H1 (cell line): ENCODE results near the gene NPR2. TPM values are rescaled to one million over a fixed set of nuclear protein-coding genes. Genes with fewer than 3 reads are reported as not detected.

Experiments used
- CTCF ChIA-PET: fragments of 300-600 bp; sonication (Branson Sonifier 250); formaldehyde crosslinking; loops from one replicate; lab custom pipeline; 2021; ENCODE audit not compliant: partially characterized antibody; lab: Charles Lee
- POLR2A ChIA-PET: fragments of 300-600 bp; sonication (Branson Sonifier 250); formaldehyde crosslinking; loops from one replicate; lab custom pipeline; 2021; ENCODE audit warnings: inconsistent platforms; ENCODE audit not compliant: partially characterized antibody; lab: Charles Lee
- DNase-seq, 2 experiments: peaks; one replicate each; pipeline versions ENCODE4 v3.0.0 to v3.0.0-alpha.2; 2010 to 2022; ENCODE audit warnings: low spot score in 2 of 2, low read depth in 1 of 2, mixed read lengths in 1 of 2
- FAIRE-seq: peaks from 2 replicates; lab custom pipeline; 2011; peaks lifted over from hg19 to GRCh38; lab: Jason Lieb, UNC
- H2AFZ ChIP-seq: 2 replicates; pipeline ENCODE4 v1.8.1; 2012; ENCODE audit warnings: low read length, inconsistent platforms
- H2AK5ac ChIP-seq: 2 replicates; pipeline ENCODE4 v1.6.1; 2013; ENCODE audit warnings: low read depth, low read length
- H2BK120ac ChIP-seq: replicated peaks from 2 replicates; pipeline ENCODE3; 2013; ENCODE audit warnings: low read depth, low read length, inconsistent platforms
- H2BK12ac ChIP-seq: 2 replicates; pipeline ENCODE4 v1.6.1; 2013; ENCODE audit warnings: low read depth, low read length
- H2BK15ac ChIP-seq: 2 replicates; pipeline ENCODE4 v1.6.1; 2013; ENCODE audit warnings: low read length
- H2BK20ac ChIP-seq: 2 replicates; pipeline ENCODE4 v1.6.1; 2013; ENCODE audit warnings: low read length
- H2BK5ac ChIP-seq: 2 replicates; pipeline ENCODE4 v1.6.1; 2013; ENCODE audit warnings: low read depth, low read length
- H3K14ac ChIP-seq: 2 replicates; pipeline ENCODE4 v1.6.1; 2013; ENCODE audit warnings: inconsistent platforms; ENCODE audit not compliant: insufficient read length
- H3K18ac ChIP-seq: 2 replicates; pipeline ENCODE4 v1.6.1; 2013; ENCODE audit warnings: low read length; ENCODE audit errors: extremely low read depth
- H3K23ac ChIP-seq: 2 replicates; pipeline ENCODE4 v1.6.1; 2013; ENCODE audit warnings: inconsistent platforms; ENCODE audit not compliant: insufficient read length
- H3K23me2 ChIP-seq: 2 replicates; pipeline ENCODE4 v1.6.1; 2013; ENCODE audit warnings: low read depth, low read length
- H3K27ac ChIP-seq: 2 replicates; pipeline ENCODE4 v1.6.1; 2011; ENCODE audit warnings: low read depth, low read length, inconsistent platforms
- H3K27me3 ChIP-seq, 4 experiments: replicated peaks in 1 of 4; 1 replicate in 1 of 4; 2 replicates in 3 of 4; pipeline versions ENCODE4 v1.6.1 to v1.8.1; 2011 to 2013; ENCODE audit warnings: low read length in 3 of 4, mild to moderate bottlenecking in 3 of 4, inconsistent platforms in 2 of 4, mixed read lengths in 2 of 4, moderate library complexity in 1 of 4; ENCODE audit not compliant: control insufficient read depth in 3 of 4, insufficient read depth in 3 of 4; ENCODE audit errors: extremely low read depth in 1 of 4
- H3K36me3 ChIP-seq, 4 experiments: 2 replicates each; pipeline versions ENCODE4 v1.6.1 to v1.8.1; 2011 to 2013; ENCODE audit warnings: mild to moderate bottlenecking in 4 of 4, low read length in 3 of 4, moderate library complexity in 2 of 4, control low read depth in 1 of 4, inconsistent platforms in 1 of 4; ENCODE audit not compliant: insufficient read depth in 4 of 4, control insufficient read depth in 2 of 4
- H3K4ac ChIP-seq: replicated peaks from 2 replicates; pipeline ENCODE3; 2013; ENCODE audit warnings: low read length, low read depth, mixed read lengths, inconsistent platforms; ENCODE audit not compliant: insufficient read length
- H3K4me1 ChIP-seq, 4 experiments: replicated peaks in 1 of 4; 1 replicate in 1 of 4; 2 replicates in 3 of 4; pipeline versions ENCODE4 v1.6.1 to v1.8.1; 2011 to 2013; ENCODE audit warnings: low read length in 3 of 4, inconsistent platforms in 2 of 4, mixed read lengths in 1 of 4; ENCODE audit not compliant: insufficient read depth in 4 of 4, control insufficient read depth in 3 of 4
- H3K4me2 ChIP-seq, 2 experiments: 2 replicates each; pipeline versions ENCODE4 v1.6.1 to v1.8.1; 2011 to 2013; ENCODE audit warnings: low read depth in 2 of 2, low read length in 2 of 2, control low read depth in 1 of 2, inconsistent platforms in 1 of 2, mild to moderate bottlenecking in 1 of 2; ENCODE audit not compliant: insufficient read depth in 1 of 2
- H3K4me3 ChIP-seq, 4 experiments: fragments of 200-600, 300-600 bp in 1 of 4; sonication (generic), shearing (Covaris generic), sonication (Bioruptor Twin) in 1 of 4; 2 replicates each; pipeline versions ENCODE4 v1.5.1 to v1.8.1; 2011 to 2016; ENCODE audit warnings: low read length in 4 of 4, low read depth in 3 of 4, control low read depth in 2 of 4, inconsistent platforms in 2 of 4, mild to moderate bottlenecking in 2 of 4, mixed read lengths in 1 of 4, moderate library complexity in 1 of 4; ENCODE audit not compliant: insufficient read depth in 2 of 4; ENCODE audit errors: extremely low read depth in 1 of 4
- H3K56ac ChIP-seq: replicated peaks from 2 replicates; pipeline ENCODE3; 2013; ENCODE audit warnings: low read depth, mild to moderate bottlenecking, mixed read lengths, low read length, inconsistent platforms; ENCODE audit not compliant: insufficient read length
- H3K79me1 ChIP-seq: 2 replicates; pipeline ENCODE4 v1.6.1; 2013; ENCODE audit warnings: low read depth, low read length, control low read depth
- H3K79me2 ChIP-seq, 2 experiments: 2 replicates each; pipeline versions ENCODE4 v1.6.1 to v1.8.1; 2012 to 2013; ENCODE audit warnings: low read length in 2 of 2, mild to moderate bottlenecking in 2 of 2, inconsistent platforms in 1 of 2; ENCODE audit not compliant: insufficient read depth in 2 of 2, control insufficient read depth in 1 of 2
- H3K9ac ChIP-seq, 4 experiments: replicated peaks in 1 of 4; 1 replicate in 1 of 4; 2 replicates in 3 of 4; pipeline versions ENCODE4 v1.6.1 to v1.8.1; 2011 to 2013; ENCODE audit warnings: low read depth in 3 of 4, low read length in 3 of 4, control low read depth in 2 of 4, mild to moderate bottlenecking in 2 of 4, moderate library complexity in 2 of 4, inconsistent platforms in 1 of 4; ENCODE audit errors: extremely low read depth in 1 of 4
- H3K9me3 ChIP-seq, 2 experiments: 2 replicates each; pipeline versions ENCODE4 v1.6.1 to v1.8.1; 2012 to 2013; ENCODE audit warnings: mild to moderate bottlenecking in 2 of 2, moderate library complexity in 2 of 2, control low read depth in 1 of 2, inconsistent platforms in 1 of 2, low read depth in 1 of 2, low read length in 1 of 2, mixed read lengths in 1 of 2; ENCODE audit not compliant: insufficient read depth in 2 of 2
- H4K20me1 ChIP-seq, 2 experiments: replicated peaks in 1 of 2; 2 replicates each; pipeline versions ENCODE3 to v1.8.1; 2011 to 2013; ENCODE audit warnings: inconsistent platforms in 2 of 2, low read length in 2 of 2, mild to moderate bottlenecking in 1 of 2; ENCODE audit not compliant: insufficient read depth in 2 of 2, control insufficient read depth in 1 of 2
- H4K5ac ChIP-seq: 2 replicates; pipeline ENCODE4 v1.6.1; 2013; ENCODE audit warnings: low read length, low read depth, mixed read lengths, inconsistent platforms; ENCODE audit not compliant: insufficient read length
- H4K8ac ChIP-seq: 2 replicates; pipeline ENCODE4 v1.8.0; 2013; ENCODE audit warnings: mild to moderate bottlenecking, moderate library complexity, low read length, inconsistent platforms; ENCODE audit not compliant: insufficient read depth; ENCODE audit errors: extremely low read depth
- H4K91ac ChIP-seq: replicated peaks from 2 replicates; pipeline ENCODE3; 2013; ENCODE audit warnings: low read length, mixed read lengths, inconsistent platforms; ENCODE audit not compliant: insufficient read length
- BCL11A ChIP-seq, 2 experiments: IDR thresholded peaks; one replicate each; pipeline ENCODE4 v1.6.1; 2011; ENCODE audit warnings: low read depth in 2 of 2, low read length in 2 of 2, mild to moderate bottlenecking in 2 of 2
- CBX5 ChIP-seq: fragments of 300-800, 300-1000 bp; sonication (generic); IDR thresholded peaks from 2 replicates; pipeline ENCODE4 v1.7.1; 2016; ENCODE audit warnings: antibody characterized with exemption, low read length, low read depth
- EZH2 ChIP-seq: fragments of 200-600 bp; sonication (generic); IDR thresholded peaks from 2 replicates; pipeline ENCODE4 v1.7.1; 2012; ENCODE audit warnings: low read depth, mild to moderate bottlenecking, moderate library complexity, low read length, inconsistent platforms; ENCODE audit not compliant: severe bottlenecking
- GTF2F1 ChIP-seq: IDR thresholded peaks from 2 replicates; pipeline ENCODE4 v1.6.1; 2012; ENCODE audit warnings: low read depth, low read length, improper control_type of control experiment, borderline replicate concordance
- HDAC2 ChIP-seq, 2 experiments: fragments of 300-600 bp in 1 of 2; sonication (generic) in 1 of 2; IDR thresholded peaks; 2 replicates each; pipeline ENCODE4 v1.6.1; 2011 to 2012; ENCODE audit warnings: low read depth in 2 of 2, low read length in 2 of 2, mild to moderate bottlenecking in 2 of 2, moderate library complexity in 2 of 2, borderline replicate concordance in 1 of 2, inconsistent platforms in 1 of 2
- KDM4A ChIP-seq: IDR thresholded peaks from one replicate; pipeline ENCODE4 v1.7.1; 2012; ENCODE audit warnings: low read depth, mild to moderate bottlenecking, moderate library complexity, low read length, inconsistent platforms; ENCODE audit not compliant: severe bottlenecking
- POLR2A ChIP-seq, 2 experiments: IDR thresholded peaks; 1 replicate in 1 of 2; 2 replicates in 1 of 2; pipeline ENCODE4 v1.6.1; 2011; ENCODE audit warnings: low read depth in 2 of 2, low read length in 2 of 2, mild to moderate bottlenecking in 2 of 2; ENCODE audit errors: control extremely low read depth in 1 of 2
- POU5F1 ChIP-seq: IDR thresholded peaks from 2 replicates; pipeline ENCODE4 v1.6.1; 2011; ENCODE audit warnings: low read depth, mild to moderate bottlenecking, low read length, moderate library complexity
- RAD21 ChIP-seq, 2 experiments: IDR thresholded peaks in 1 of 2; conservative IDR thresholded peaks in 1 of 2; 2 replicates each; pipeline ENCODE4 v1.6.1; 2011; ENCODE audit warnings: low read depth in 2 of 2, low read length in 2 of 2, improper control_type of control experiment in 1 of 2, inconsistent platforms in 1 of 2, mild to moderate bottlenecking in 1 of 2, moderate library complexity in 1 of 2
- SIRT6 ChIP-seq: IDR thresholded peaks from one replicate; pipeline ENCODE4 v1.7.1; 2012; ENCODE audit warnings: low read length, inconsistent platforms
- SP2 ChIP-seq: IDR thresholded peaks from 2 replicates; pipeline ENCODE4 v1.6.1; 2012; ENCODE audit warnings: mild to moderate bottlenecking, low read length, inconsistent platforms
- TAF7 ChIP-seq: optimal IDR thresholded peaks from 2 replicates; pipeline ENCODE3; 2011; ENCODE audit warnings: low read depth, mild to moderate bottlenecking, inconsistent platforms, low read length, moderate library complexity, borderline replicate concordance
- TEAD4 ChIP-seq: IDR thresholded peaks from 2 replicates; pipeline ENCODE4 v1.6.1; 2012; ENCODE audit warnings: low read depth, low read length, inconsistent platforms, mixed read lengths
- YY1 ChIP-seq: IDR thresholded peaks from 2 replicates; pipeline ENCODE4 v1.6.1; 2011; ENCODE audit warnings: low read depth, mild to moderate bottlenecking, low read length
- WGBS, 2 experiments: shearing (Covaris generic) in 1 of 2; methylation state at CpG; one replicate each; pipeline versions ENCODE4 v1.1.6 to v1.1.7; 2013 to 2015; ENCODE audit warnings: low lambda C conversion rate in 2 of 2, mixed read lengths in 2 of 2, inconsistent platforms in 1 of 2, low coverage in 1 of 2, missing lambda C conversion rate in 1 of 2; ENCODE audit not compliant: insufficient replicate concordance in 2 of 2, insufficient coverage in 1 of 2, insufficient read length in 1 of 2; ENCODE audit errors: extremely low coverage in 1 of 2, missing lambda C conversion rate in 1 of 2; 5-methylcytosine and 5-hydroxymethylcytosine counted together
- polyA plus RNA-seq, 7 experiments: library from polyadenylated mRNA; depleted of rRNA in 3 of 7; stranded (reverse) in 5 of 7; unstranded in 2 of 7; fragments of >200 nt in 5 of 7; fragments of 200-250 nt in 2 of 7; gene quantifications; 1 replicate in 5 of 7; 2 replicates in 1 of 7; 4 replicates in 1 of 7; pipeline versions ENCODE4 v1.2.1 to v1.2.3, GENCODE V29; 2011 to 2013; ENCODE audit warnings: missing spikeins in 2 of 7, mixed read lengths in 2 of 7
- total RNA-seq: library from RNA; stranded (reverse); fragmentation: NEBNext Ultra II Directional; extraction: Animal tissue kit (Norgen Biotek cat#: 25700); gene quantifications from 2 replicates; pipeline ENCODE4 v1.2.1, GENCODE V29; 2021

Gene NPR2
- total and polyA plus RNA-seq, 2 of the 8 experiments (the other 6 are each of a cell fraction or from before 2014, with no cell fraction given), result 11.0 to 17.0 TPM

- Histone ChIP-seq H2BK5ac (no peak overlapping the region), H3K18ac (no peak overlapping the region), H3K4me3 (no peak overlapping the region), H3K27ac (no peak overlapping the region), H2BK15ac (no peak overlapping the region), H4K8ac (no peak overlapping the region), H3K27me3 (no peaks in the 10 kb centered on the region; a peak in 1 of 7 replicates), H3K56ac (no peak overlapping the region), H3K9ac (no peak overlapping the region), H3K23me2 (no peaks in the 10 kb centered on the region; the same call in 1 of the 2 replicates), H2AFZ (no peak overlapping the region), H4K20me1 (peaks cover 0 to 2% of the 10 kb centered on the region in 2 experiments), H3K79me1 (no peaks in the 10 kb centered on the region), H3K23ac (no peak overlapping the region), H3K4me1 (no peaks in the 10 kb centered on the region), H3K36me3 (peaks cover 0 to 2% (median 0%) of the 10 kb centered on the region in 4 experiments; a peak in 1 of 8 replicates), H2BK120ac (no peak overlapping the region), H3K4ac (no peak overlapping the region), H4K91ac (no peak overlapping the region), H2AK5ac (no peak overlapping the region), H2BK12ac (no peak overlapping the region), H3K79me2 (no peaks in the 10 kb centered on the region), H4K5ac (no peak overlapping the region), H3K14ac (no peak overlapping the region), H3K9me3 (no peaks in the 10 kb centered on the region), H3K4me2 (no peak overlapping the region), H2BK20ac (no peak overlapping the region)
- WGBS, 2 experiments, result 91% methylated on average over 5 of the region's 5 CpGs; no CpG with 5 or more reads in 1 of the 2 experiments
- ChIA-PET CTCF (interaction anchor here (0.6 to 5.9 kb wide), 10 partner anchors 12 to 93 kb away, joined by 3 to 31 read pairs (median 5); no protein-coding TSS in a partner anchor), POLR2A (interaction anchor here (1.0 to 7.4 kb wide), 5 partner anchors 10 to 44 kb away, joined by 3 to 43 read pairs (median 3); partner anchors contain the start of genes HINT2 and TMEM8B)
- FAIRE-seq (no peak), DNase-seq (peak in 1 of 2 experiments; percentile 36)
- TF ChIP-seq TEAD4, result no peak
- TF ChIP-seq POLR2A (IDR thresholded peaks at IDR 0.05; ENCODE audit: control extremely low read depth in 1 of 2, low read depth in 2 of 2, low read length in 2 of 2), result no peak
- TF ChIP-seq SIRT6, result no peak
- TF ChIP-seq EZH2, result no peak
- TF ChIP-seq TAF7, result no peak
- TF ChIP-seq YY1, result no peak
- TF ChIP-seq KDM4A, result no peak
- TF ChIP-seq GTF2F1, result no peak
- TF ChIP-seq RAD21 (IDR thresholded peaks at IDR 0.05 in 1 of 2, conservative IDR thresholded peaks at IDR 0.05 in 1 of 2; ENCODE audit: low read depth in 2 of 2, low read length in 2 of 2), result no peak
- TF ChIP-seq HDAC2 (IDR thresholded peaks at IDR 0.05; ENCODE audit: borderline replicate concordance in 1 of 2, low read depth in 2 of 2, low read length in 2 of 2), result no peak
- no peak for TF ChIP-seq CBX5
- TF ChIP-seq SP2, result no peak
- no peak for TF ChIP-seq BCL11A (IDR thresholded peaks at IDR 0.05; ENCODE audit: low read depth in 2 of 2, low read length in 2 of 2)
- TF ChIP-seq POU5F1, result no peak
Observed at GRCh38 chr9:35858458-35858857, 67.1 kb downstream of the NPR2 start.
